NAMALWA (cell line): Measurements from ENCODE around the gene MSANTD2.
A peak's percentile ranks its signal among the peaks of the same experiment; 100 is the strongest.

Source experiments
- DNase-seq: peaks from one replicate; pipeline ENCODE4 v3.0.0-alpha.2; 2015; ENCODE audit warnings: low spot score

Gene MSANTD2

GRCh38 chr11:124732230-124732629 lies 68.0 kb downstream of the MSANTD2 start:
- no peak for DNase-seq

GRCh38 chr11:124729571-124729970 lies 70.6 kb downstream of the MSANTD2 start:
- no peak for DNase-seq

- no peak for DNase-seq
Observed at GRCh38 chr11:124728134-124728533, 72.1 kb downstream of the MSANTD2 start.

GRCh38 chr11:124727474-124727873 lies 72.7 kb downstream of the MSANTD2 start:
- no peak for DNase-seq

- DNase-seq: no peak
Observed at GRCh38 chr11:124725719-124726105, 74.5 kb downstream of the MSANTD2 start.

GRCh38 chr11:124724979-124725718 lies 75.1 kb downstream of the MSANTD2 start:
- DNase-seq: peak; percentile 28

- no peak for DNase-seq
Observed at GRCh38 chr11:124722176-124722575, 78.0 kb downstream of the MSANTD2 start.

- DNase-seq: no peak
Observed at GRCh38 chr11:124719534-124719933, 80.7 kb downstream of the MSANTD2 start.

GRCh38 chr11:124718801-124719200 lies 81.4 kb downstream of the MSANTD2 start:
- DNase-seq: no peak

GRCh38 chr11:124717786-124718651 lies 82.2 kb downstream of the MSANTD2 start:
- DNase-seq: no peak

- no peak for DNase-seq
Observed at GRCh38 chr11:124717421-124717785, 82.8 kb downstream of the MSANTD2 start.

GRCh38 chr11:124716591-124716990 lies 83.6 kb downstream of the MSANTD2 start:
- DNase-seq: no peak
